GM12892 (cell line): Measurements from ENCODE around the gene OR5I1. TPM values are rescaled to one million over a fixed set of nuclear protein-coding genes. Genes with fewer than 3 reads are reported as not detected.
"Not testable (repeated sequence)": the region's sequence is repeated elsewhere in the genome, so short reads cannot be mapped to it uniquely, and the experiment has no call there.

Source experiments
- DNase-seq: peaks from one replicate; pipeline ENCODE4 v3.0.0; 2011; ENCODE audit not compliant: insufficient read length
- FAIRE-seq: peaks from 2 replicates; lab custom pipeline; 2011; peaks lifted over from hg19 to GRCh38; lab: Jason Lieb, UNC
- POLR2A ChIP-seq: IDR thresholded peaks from 2 replicates; pipeline ENCODE4 v1.6.1; 2011; ENCODE audit warnings: low read depth, low read length, control low read depth
- POLR2AphosphoS5 ChIP-seq: IDR thresholded peaks from 2 replicates; pipeline ENCODE4 v1.6.1; 2011; ENCODE audit warnings: low read depth, low read length, control low read depth
- TAF1 ChIP-seq: IDR thresholded peaks from 2 replicates; pipeline ENCODE4 v1.6.1; 2011; ENCODE audit warnings: low read depth, mild to moderate bottlenecking, control low read depth, low read length, borderline replicate concordance
- polyA plus RNA-seq: library from polyadenylated mRNA; unstranded; fragments of >200 nt; gene quantifications from one replicate; pipeline ENCODE4 v1.2.1, GENCODE V29; 2012; ENCODE audit warnings: missing spikeins, inconsistent platforms; ENCODE audit not compliant: missing spikeins

The OR5I1 gene
- polyA plus RNA-seq, result not detected

DNA sequence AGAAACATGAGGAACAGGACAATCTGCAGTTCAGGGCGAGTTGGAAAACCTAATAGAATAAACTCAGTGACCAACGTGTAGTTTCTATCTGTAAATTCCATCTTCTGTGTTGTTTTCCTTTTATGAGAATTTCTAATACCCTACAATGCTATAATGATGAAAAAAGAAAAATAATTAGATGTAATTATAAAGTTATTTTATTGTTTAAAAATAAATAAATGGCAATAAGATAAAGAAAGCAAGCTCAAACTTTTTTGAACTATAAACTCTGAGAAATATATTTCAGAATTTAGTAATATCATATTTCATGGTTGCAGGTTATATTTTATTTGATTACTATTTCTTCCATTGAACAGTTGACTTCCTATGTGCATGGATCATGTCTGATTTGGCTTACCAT is at the start of gene OR5I1:
Gene OR5I1 (minus strand): TSS at position 101 of the 400 bp plus-strand sequence. CDS start 0 bp downstream, at position 101.
- TF ChIP-seq POLR2AphosphoS5 (no peak), POLR2A (no peak), TAF1 (no peak)
- FAIRE-seq, result no peak
- DNase-seq, result no peak

- FAIRE-seq (no peak), DNase-seq (no peak)
- TF ChIP-seq POLR2AphosphoS5 (no peak), TAF1 (no peak), POLR2A (no peak)
Observed at GRCh38 chr11:55970935-55971334, 34.7 kb upstream of the OR5I1 start.

GRCh38 chr11:55969845-55970244 is 33.6 kb upstream of the OR5I1 start, which contains the start of gene OR10AG1:
Gene OR10AG1, minus strand, starts transcription at chr11:55969945. Its CDS starts 38 bp downstream, at chr11:55969907.
- TF ChIP-seq TAF1, result no peak
- no peak for TF ChIP-seq POLR2AphosphoS5
- no peak for TF ChIP-seq POLR2A
- no peak for FAIRE-seq
- DNase-seq, result no peak

DNA sequence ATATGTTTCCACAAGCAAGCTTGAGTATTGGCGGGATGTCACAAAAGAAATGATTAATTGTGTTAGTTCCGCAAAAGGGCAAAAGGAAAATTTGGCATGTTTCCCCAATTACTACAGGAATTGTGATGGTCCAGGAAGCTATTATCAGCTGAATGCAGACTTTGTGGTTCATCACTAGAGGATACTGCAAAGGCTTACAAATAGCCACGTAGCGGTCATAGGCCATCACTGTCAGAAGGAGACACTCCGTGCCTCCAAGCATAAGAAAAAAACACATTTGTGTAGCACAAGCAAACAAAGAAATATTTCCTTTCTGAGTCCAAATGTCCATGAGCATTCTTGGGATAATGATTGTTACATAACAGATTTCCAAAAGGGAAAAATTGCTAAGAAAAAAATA is 31.7 kb upstream of the OR5I1 start:
- FAIRE-seq (no peak), DNase-seq (no peak)
- TF ChIP-seq POLR2AphosphoS5, result no peak
- TF ChIP-seq TAF1, result no peak
- TF ChIP-seq POLR2A, result no peak

GRCh38 chr11:55966391-55966790 is 30.2 kb upstream of the OR5I1 start:
- no peak for TF ChIP-seq POLR2AphosphoS5
- TF ChIP-seq TAF1, result no peak
- no peak for TF ChIP-seq POLR2A
- no peak for DNase-seq
- no peak for FAIRE-seq

GRCh38 chr11:55956521-55956920 is 20.3 kb upstream of the OR5I1 start:
- DNase-seq (no peak), FAIRE-seq (no peak)
- TF ChIP-seq POLR2AphosphoS5 (no peak), POLR2A (no peak), TAF1 (no peak)

- no peak for TF ChIP-seq TAF1
- no peak for TF ChIP-seq POLR2A
- TF ChIP-seq POLR2AphosphoS5, result no peak
- FAIRE-seq (no peak), DNase-seq (no peak)
Observed at GRCh38 chr11:55949330-55949729, 13.1 kb upstream of the OR5I1 start.

- FAIRE-seq (no peak), DNase-seq (no peak)
- TF ChIP-seq POLR2A, result no peak
- TF ChIP-seq TAF1, result no peak
- TF ChIP-seq POLR2AphosphoS5, result no peak
Observed at GRCh38 chr11:55942785-55943392, 6.7 kb upstream of the OR5I1 start.

GRCh38 chr11:55920537-55920936 is 15.7 kb downstream of the OR5I1 start:
- DNase-seq (no peak), FAIRE-seq (no peak)
- TF ChIP-seq TAF1 (no peak), POLR2AphosphoS5 (no peak), POLR2A (no peak)

DNA sequence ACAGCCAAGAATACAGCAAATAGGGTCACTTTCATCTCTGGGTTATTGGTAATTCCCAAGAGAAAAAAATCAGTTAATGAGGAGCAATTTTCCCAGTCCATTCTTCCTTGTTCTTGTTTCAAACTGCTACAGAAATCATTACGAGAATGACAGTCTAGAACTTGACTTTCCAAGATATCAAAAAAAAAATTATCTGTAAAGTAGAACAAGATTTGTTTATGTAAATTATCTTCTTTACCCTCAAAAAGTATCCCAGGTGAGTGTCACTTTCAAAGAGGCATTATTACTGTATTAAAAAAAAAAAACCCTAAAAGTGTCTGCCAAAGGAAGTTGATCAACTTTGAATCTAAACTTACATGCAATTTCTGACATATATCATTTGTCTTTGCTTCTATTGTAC is 21.7 kb downstream of the OR5I1 start, which contains the start of gene OR5W2:
Gene OR5W2 (minus strand): TSS at position 101 of the 400 bp plus-strand sequence. CDS start 0 bp downstream, at position 101.
- no peak for TF ChIP-seq POLR2AphosphoS5
- no peak for TF ChIP-seq POLR2A
- no peak for TF ChIP-seq TAF1
- FAIRE-seq (no peak), DNase-seq (no peak)

- no peak for DNase-seq
- no peak for TF ChIP-seq POLR2AphosphoS5
- no peak for TF ChIP-seq TAF1
- TF ChIP-seq POLR2A, result no peak
- FAIRE-seq, result no peak
Observed at GRCh38 chr11:55902308-55902707, 33.9 kb downstream of the OR5I1 start.

- no peak for DNase-seq
- TF ChIP-seq POLR2AphosphoS5 (no peak), TAF1 (no peak), POLR2A (no peak)
- no peak for FAIRE-seq
Observed at GRCh38 chr11:55895216-55895615, 41.0 kb downstream of the OR5I1 start.

DNA sequence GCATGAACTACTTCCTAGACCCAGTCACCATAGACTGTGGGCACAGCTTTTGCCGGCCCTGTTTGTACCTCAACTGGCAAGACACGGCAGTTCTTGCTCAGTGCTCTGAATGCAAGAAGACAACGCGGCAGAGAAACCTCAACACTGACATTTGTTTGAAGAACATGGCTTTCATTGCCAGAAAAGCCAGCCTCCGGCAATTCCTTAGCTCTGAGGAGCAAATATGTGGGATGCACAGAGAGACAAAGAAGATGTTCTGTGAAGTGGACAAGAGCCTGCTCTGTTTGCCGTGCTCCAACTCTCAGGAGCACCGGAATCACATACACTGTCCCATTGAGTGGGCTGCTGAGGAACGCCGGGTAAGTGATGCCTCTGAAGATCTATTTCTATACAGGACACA is 50.7 kb downstream of the OR5I1 start:
- not testable (repeated sequence) for DNase-seq, FAIRE-seq
